Endothelial cell of umbilical vein (primary cell): ENCODE measurements around the gene STK11IP.

Experiments
- EZH2 ChIP-seq: IDR thresholded peaks from 2 replicates; pipeline ENCODE4 v1.6.1; 2012; ENCODE audit warnings: borderline replicate concordance, low read depth, mild to moderate bottlenecking, moderate library complexity, low read length, inconsistent platforms; ENCODE audit not compliant: severe bottlenecking
- FOS ChIP-seq: IDR thresholded peaks from 2 replicates; pipeline ENCODE4 v1.6.1; 2011; ENCODE audit warnings: mild to moderate bottlenecking, low read length, moderate library complexity, borderline replicate concordance; ENCODE audit not compliant: insufficient read depth
- GATA2 ChIP-seq: IDR thresholded peaks from 2 replicates; pipeline ENCODE4 v1.7.0; 2011; ENCODE audit warnings: low read depth, mild to moderate bottlenecking, moderate library complexity, mixed read lengths, low read length; ENCODE audit not compliant: insufficient read length, insufficient read depth
- POLR2A ChIP-seq: IDR thresholded peaks from 2 replicates; pipeline ENCODE4 v1.6.1; 2012; ENCODE audit warnings: low read depth, mild to moderate bottlenecking, control low read depth, low read length
- POLR2AphosphoS5 ChIP-seq: IDR thresholded peaks from 2 replicates; pipeline ENCODE4 v1.6.1; 2012; ENCODE audit warnings: low read depth, mild to moderate bottlenecking, control low read depth, low read length, moderate library complexity; ENCODE audit not compliant: insufficient read depth
- TF ChIP-seq, protein P1 (sequence below), 2 donors: IDR thresholded peaks; 1 replicate in 1 of 2; 2 replicates in 1 of 2; pipeline ENCODE4 v1.5.1; 2011; ENCODE audit warnings: low read length in 2 of 2, mild to moderate bottlenecking in 2 of 2, moderate library complexity in 2 of 2, control low read depth in 1 of 2, inconsistent platforms in 1 of 2, low read depth in 1 of 2; ENCODE audit not compliant: insufficient read depth in 1 of 2; ENCODE audit errors: extremely low read depth in 1 of 2

- TF ChIP-seq POLR2A (no peak), POLR2AphosphoS5 (no peak), EZH2 (no peak), FOS (no peak), GATA2 (no peak)
- TF ChIP-seq, protein P1, sequence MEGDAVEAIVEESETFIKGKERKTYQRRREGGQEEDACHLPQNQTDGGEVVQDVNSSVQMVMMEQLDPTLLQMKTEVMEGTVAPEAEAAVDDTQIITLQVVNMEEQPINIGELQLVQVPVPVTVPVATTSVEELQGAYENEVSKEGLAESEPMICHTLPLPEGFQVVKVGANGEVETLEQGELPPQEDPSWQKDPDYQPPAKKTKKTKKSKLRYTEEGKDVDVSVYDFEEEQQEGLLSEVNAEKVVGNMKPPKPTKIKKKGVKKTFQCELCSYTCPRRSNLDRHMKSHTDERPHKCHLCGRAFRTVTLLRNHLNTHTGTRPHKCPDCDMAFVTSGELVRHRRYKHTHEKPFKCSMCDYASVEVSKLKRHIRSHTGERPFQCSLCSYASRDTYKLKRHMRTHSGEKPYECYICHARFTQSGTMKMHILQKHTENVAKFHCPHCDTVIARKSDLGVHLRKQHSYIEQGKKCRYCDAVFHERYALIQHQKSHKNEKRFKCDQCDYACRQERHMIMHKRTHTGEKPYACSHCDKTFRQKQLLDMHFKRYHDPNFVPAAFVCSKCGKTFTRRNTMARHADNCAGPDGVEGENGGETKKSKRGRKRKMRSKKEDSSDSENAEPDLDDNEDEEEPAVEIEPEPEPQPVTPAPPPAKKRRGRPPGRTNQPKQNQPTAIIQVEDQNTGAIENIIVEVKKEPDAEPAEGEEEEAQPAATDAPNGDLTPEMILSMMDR (IDR thresholded peaks at IDR 0.05; ENCODE audit: extremely low read depth in 1 of 2, insufficient read depth in 1 of 2, low read depth in 1 of 2, low read length in 2 of 2) = no peak
Observed at GRCh38 chr2:219663116-219663762, 65.6 kb downstream of the STK11IP start.
